Measurements from ENCODE around the gene CHAT.

GRCh38 chr10:49593998-49594397, 19.8 kb upstream of the CHAT start:
- TF ChIP-seq POLR2A (IDR thresholded peaks at IDR 0.05): no peak
- TF ChIP-seq, protein P1, sequence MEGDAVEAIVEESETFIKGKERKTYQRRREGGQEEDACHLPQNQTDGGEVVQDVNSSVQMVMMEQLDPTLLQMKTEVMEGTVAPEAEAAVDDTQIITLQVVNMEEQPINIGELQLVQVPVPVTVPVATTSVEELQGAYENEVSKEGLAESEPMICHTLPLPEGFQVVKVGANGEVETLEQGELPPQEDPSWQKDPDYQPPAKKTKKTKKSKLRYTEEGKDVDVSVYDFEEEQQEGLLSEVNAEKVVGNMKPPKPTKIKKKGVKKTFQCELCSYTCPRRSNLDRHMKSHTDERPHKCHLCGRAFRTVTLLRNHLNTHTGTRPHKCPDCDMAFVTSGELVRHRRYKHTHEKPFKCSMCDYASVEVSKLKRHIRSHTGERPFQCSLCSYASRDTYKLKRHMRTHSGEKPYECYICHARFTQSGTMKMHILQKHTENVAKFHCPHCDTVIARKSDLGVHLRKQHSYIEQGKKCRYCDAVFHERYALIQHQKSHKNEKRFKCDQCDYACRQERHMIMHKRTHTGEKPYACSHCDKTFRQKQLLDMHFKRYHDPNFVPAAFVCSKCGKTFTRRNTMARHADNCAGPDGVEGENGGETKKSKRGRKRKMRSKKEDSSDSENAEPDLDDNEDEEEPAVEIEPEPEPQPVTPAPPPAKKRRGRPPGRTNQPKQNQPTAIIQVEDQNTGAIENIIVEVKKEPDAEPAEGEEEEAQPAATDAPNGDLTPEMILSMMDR (IDR thresholded peaks at IDR 0.05): no peak

Measured in ovary (tissue), 3 donors.